Measurements from ENCODE around the gene SIRT5. TPM values are rescaled to one million over a fixed set of nuclear protein-coding genes. Genes with fewer than 3 reads are reported as not detected.

The SIRT5 gene
- total RNA-seq, result 8.7 and 10.3 TPM in 2 replicates

GRCh38 chr6:13574571-13575376, at the start of gene SIRT5:
Gene SIRT5, plus strand, starts transcription at chr6:13574601. Its CDS starts 9,510 bp downstream, at chr6:13584111.

GRCh38 chr6:13614926-13615791, 40.8 kb downstream of the SIRT5 start, which contains the start of gene NOL7:
Gene NOL7, plus strand, starts transcription at chr6:13615335. Its CDS starts 24 bp downstream, at chr6:13615359.

Other genes with a start within 250 kb of the SIRT5 start
- gene TBC1D7, start 246.1 kb upstream of the SIRT5 start, total RNA-seq, result 15.5 and 18.0 TPM in 2 replicates
- 7.6 and 9.3 TPM in 2 replicates for gene GFOD1, start 87.0 kb upstream of the SIRT5 start, total RNA-seq
- 36.2 and 78.0 TPM in 2 replicates for gene NOL7, start 40.7 kb downstream of the SIRT5 start, total RNA-seq
- 45.3 and 46.0 TPM in 2 replicates for gene RANBP9, start 137.2 kb downstream of the SIRT5 start, total RNA-seq
- gene MCUR1, start 240.0 kb downstream of the SIRT5 start, total RNA-seq, result 9.1 and 12.5 TPM in 2 replicates

Data from smooth muscle cell of trachea (primary cell).